Activated T-cell treated with anti-CD3 and anti-CD28 coated beads, Interleukin-2, amount 50 U/mL, for 1 hour (primary cell): ENCODE measurements around the gene AADACL4.
A peak's percentile ranks its signal among the peaks of the same experiment; 100 is the strongest.
"Not testable (repeated sequence)": the region's sequence is repeated elsewhere in the genome, so short reads cannot be mapped to it uniquely, and the experiment has no call there.

Experiments used
- DNase-seq: peaks from one replicate; pipeline ENCODE4 v3.0.0-alpha.2; 2020

AADACL4 gene

DNA sequence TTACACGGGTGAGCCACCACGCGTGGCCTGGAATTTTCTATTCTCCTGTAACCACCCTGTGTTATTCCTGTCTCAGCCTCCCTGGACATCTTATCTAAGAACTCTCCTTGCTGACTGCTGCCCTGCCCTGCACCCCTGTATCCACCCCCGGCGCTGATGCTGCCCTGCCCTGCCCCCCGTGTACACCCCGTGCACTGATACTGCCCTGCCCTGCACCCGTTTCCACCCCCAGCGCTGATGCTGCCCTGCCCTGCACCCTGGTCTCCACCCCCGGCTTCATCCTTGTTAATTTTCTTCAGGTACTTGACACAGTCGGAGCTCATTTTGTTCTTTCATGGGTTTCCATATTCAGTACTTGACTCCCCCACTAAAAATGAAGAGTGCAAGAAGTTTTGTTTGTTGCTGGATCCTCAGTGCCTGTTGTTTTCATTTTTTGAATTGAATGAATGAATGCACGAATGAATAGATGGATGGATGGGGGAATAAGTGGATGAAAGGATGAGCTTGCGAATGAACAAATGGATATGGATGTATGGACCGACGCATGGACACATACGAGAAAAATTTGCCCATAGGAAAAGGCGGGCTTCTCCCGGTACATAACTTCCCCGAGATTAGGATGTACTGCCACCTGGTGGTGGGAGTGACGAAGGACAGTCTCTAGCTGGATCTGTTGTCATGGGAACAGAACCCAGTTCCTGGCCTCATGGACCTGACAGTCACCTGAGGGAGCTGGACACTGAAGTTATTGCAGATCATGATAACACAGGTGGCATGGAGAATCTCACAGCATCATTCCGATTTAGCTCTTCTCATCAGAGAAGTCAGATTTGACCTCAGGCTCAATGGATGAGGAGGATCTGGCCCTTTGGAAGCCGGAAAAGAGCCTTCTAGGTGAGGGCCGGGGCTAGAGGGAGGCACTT lies 14.9 kb downstream of the AADACL4 start:
- peak; percentile 68 for DNase-seq

DNA sequence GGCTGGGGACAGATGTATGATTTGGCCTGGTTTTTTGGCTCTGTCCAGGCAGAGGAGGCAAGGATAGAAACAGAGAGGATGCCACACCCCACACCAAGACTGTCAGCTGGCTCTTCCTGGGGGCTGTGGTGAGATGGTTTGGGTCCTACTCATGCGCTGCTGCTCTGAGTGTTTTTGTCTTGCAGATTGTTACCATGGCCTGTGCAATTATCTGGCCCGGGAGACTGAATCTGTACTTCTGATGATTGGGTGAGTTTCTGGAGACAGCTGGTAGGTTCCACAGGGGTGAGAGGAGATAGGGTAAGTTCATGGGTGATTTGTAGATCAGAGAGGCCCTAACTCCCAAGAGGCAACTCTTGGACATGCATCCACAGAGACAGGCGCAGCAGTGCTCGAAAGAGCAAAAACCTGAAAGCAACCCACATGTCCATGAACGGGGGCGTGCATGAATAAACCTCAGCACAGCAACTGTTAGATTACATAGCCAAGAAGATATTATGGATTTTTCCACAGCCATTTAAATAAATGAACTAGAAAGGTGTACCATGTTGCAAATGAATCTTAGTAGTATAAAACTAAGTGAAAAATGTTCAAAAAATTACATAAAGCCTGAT lies 17.8 kb downstream of the AADACL4 start:
- DNase-seq: no peak

DNA sequence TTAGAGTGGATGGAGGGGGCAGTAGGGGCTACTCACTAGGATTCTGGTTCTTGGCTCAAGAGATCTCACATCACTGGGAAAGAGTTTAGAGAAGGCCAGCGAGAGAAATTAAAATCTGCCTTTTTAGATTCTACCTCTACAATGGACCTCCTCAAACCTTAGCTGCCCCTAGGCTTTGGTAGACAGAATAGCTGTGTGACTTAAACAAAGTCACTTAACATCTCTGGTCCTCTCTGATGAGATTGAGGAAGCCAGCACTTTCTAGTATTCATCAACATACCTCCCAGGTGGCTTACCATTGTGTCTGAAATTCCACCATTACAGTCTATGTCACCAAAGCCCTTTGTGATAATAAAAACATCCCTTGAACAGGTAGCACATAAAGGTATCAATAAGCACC lies 18.7 kb downstream of the AADACL4 start:
- DNase-seq: no peak

GRCh38 chr1:12665511-12665910 lies 21.6 kb downstream of the AADACL4 start:
- DNase-seq: no peak

DNA sequence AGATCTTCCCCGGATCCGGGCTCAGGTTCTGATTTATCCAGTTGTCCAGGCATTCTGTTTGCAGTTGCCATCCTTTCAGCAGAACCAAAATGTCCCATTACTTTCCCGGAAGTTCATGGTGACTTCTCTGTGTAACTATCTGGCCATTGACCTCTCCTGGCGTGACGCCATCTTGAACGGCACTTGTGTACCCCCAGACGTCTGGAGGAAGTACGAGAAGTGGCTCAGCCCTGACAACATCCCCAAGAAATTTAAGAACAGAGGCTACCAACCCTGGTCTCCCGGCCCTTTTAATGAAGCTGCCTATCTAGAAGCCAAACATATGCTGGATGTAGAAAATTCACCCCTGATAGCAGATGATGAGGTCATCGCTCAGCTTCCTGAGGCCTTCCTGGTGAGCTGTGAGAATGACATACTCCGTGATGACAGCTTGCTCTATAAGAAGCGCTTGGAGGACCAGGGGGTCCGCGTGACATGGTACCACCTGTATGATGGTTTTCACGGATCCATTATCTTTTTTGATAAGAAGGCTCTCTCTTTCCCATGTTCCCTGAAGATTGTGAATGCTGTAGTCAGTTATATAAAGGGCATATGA lies 22.4 kb downstream of the AADACL4 start:
- no peak for DNase-seq

DNA sequence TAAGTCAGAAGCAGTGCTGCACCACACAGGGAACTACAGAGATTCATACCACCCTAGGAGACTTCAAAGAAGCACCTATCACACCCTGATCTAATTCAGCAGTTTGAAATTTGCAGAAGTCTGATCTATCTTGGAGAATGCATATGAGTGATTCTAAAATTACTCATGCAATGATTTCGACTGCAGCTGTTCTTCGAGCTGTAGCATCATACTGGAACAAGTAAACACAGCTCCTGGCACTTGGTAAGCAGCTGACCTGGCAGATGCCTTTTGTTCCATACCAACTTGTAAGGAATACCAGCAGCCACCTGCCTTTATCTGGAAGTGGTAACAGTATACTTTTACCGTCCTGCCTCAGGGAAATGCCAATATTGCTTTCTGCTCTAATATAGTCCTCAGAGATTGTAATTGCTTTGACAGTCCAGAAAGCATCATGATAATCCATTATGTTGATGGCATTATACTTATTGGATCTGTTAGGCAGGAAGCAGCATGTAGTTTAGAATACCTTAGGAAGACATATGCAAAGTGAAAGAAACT lies 25.7 kb downstream of the AADACL4 start:
- DNase-seq: no peak

DNA sequence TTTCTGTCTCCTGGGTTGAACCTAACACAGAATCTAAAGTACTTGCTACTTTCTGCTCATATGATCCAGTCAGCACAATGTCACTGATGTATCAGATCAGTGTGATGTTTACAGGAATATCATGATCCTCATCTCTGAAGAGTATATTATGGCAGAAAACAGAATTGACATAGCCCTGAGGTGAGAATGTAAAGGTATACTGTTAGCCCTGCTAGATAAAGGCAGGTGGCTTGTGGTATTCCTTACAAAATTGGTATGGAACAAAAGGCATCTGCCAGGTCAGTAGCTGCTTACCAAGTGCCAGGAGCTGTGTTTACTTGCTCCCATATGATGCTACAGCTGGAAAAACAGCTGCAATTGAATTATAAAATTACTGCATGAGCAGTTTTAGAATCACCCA lies 30.5 kb downstream of the AADACL4 start:
- DNase-seq: no peak

DNA sequence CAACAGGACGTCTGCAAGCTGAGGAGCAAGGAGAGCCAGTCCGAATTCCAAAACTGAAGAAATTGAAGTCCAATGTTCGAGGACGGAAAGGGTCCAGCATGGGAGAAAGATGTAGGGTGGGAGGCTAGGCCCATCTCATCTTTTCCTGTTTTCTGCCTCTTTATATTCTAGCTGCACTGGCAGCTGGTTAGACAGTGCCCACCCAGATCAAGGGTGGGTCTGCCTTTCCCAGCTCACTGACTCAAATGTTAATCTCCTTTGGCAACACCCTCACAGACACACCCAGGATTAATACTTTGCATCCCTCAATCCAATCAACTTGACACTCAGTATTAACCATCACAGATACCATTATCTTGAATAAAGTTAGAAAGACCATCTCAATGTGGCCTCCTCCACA lies 32.2 kb downstream of the AADACL4 start:
- DNase-seq: not testable (repeated sequence)

GRCh38 chr1:12677565-12677964 lies 33.7 kb downstream of the AADACL4 start:
- no peak for DNase-seq

DNA sequence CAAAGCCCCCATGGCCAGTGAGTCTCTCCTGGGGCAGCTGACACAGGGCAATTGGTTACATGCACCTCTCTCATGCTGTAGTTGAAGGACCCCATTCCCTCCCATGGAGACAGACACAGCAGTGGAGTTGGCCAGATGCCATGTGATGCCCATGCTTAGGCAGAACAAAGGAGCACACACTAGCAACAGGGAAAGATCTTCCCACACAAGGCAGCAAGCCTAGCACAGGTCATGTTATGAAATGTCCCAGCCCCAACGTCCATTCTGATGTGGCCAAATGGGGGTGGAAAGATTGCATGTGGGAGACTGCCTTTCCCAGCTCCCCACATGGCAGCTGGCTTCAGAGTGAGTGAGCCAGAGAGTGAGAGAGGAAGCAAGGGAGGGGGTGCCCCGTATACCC lies 34.5 kb downstream of the AADACL4 start:
- no peak for DNase-seq

- no peak for DNase-seq
These were observed 34.9 kb downstream of the AADACL4 start for GRCh38 chr1:12678820-12679219.

DNA sequence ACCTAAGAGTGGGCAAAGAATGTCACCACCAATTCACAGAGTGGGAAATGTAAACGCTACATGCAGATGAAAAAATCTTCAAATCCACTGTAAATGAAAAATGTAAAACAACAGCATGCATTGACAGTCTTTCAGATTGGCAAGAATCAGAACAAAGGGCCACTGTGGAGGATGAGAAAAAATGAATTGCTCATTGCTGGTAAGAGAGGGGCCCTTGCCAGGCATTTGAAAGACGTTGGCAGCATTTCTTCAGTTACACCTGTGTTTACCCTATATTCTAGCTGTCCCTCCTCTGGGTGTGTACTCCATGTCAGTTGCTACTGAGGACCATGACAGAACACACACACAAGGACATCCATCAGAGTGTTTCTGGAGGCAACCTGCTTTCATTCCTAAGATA lies 46.3 kb downstream of the AADACL4 start:
- no peak for DNase-seq

- no peak for DNase-seq
These were observed 49.3 kb downstream of the AADACL4 start for GRCh38 chr1:12692967-12693782.

DNA sequence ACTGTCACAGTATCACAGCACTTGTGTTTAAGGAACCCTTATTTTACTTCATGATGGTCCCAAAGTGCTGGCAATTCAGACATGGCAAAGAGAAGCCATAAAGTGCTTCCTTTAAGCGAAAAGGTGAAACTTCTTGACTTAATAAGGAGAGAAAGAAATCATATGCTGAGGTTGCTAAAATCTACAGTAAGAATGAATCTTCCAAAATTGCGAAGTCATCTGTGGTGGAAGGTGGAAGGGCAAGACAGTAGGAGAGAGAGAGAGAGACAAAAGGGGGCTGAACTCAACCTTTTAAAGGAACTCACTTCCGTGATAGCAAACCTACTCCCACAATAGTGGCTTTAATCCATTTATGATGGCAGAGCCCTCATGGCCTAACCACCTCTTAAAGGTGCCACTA lies 52.8 kb downstream of the AADACL4 start:
- no peak for DNase-seq

DNA sequence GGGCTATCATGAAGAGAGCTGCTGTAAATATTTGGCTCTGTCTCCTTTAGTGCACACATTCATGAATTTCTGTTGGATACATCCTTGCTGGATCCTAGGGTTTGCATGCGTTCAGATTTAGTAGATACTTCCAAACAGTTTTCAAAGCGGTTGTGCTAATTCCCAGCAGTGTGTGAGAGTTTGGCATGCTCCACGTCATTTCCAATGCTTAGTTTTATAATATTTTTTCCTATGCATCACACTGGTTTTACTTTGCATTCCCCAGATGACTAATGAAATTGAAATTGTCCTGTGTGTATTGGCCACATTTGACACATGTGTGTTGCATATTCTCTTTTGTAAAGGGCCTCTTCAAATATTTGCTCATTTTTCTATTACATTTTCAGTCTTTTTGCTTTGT lies 53.5 kb downstream of the AADACL4 start:
- no peak for DNase-seq

GRCh38 chr1:12703821-12704451 lies 60.1 kb downstream of the AADACL4 start:
- no peak for DNase-seq

DNA sequence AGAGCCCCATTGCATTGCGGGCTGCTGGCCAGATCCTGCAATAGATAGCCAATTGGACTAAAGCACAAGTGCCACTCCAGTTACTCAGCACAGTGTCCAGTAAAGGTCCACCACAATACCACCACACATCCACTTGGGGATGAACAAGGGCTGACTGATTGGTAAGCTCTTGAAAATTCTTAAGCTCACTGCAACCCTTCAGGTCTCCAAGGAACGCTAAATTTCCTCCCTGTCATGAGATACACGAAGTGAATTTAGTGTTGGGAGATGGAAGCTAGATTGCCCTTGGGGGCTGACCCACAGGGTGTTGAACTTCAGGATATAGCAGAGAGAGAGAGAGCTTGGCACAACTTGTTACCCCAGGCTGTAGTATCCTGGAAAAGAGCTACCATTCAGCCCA lies 62.2 kb downstream of the AADACL4 start:
- DNase-seq: no peak

- no peak for DNase-seq
These were observed 64.7 kb downstream of the AADACL4 start for GRCh38 chr1:12708396-12709090.

DNA sequence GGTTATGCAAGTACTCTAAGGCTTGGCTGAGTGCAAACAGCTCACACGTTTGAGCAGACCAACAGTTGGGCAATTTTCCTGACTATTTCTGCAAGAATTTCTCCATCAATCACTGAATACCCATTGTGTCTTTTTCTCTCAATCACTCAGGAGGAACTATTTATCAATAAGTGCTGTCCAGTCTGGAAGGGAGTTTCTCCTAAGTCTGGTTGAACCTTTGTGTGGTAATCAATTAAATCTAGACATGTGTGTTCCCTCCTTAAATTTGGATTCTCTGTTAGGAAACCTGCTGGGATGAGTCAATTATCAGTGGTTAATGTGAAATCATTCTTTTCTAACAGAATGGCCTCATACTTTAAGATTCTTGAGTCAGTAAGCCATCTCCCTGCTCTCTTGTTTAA lies 65.2 kb downstream of the AADACL4 start:
- no peak for DNase-seq

- DNase-seq: no peak
These were observed 65.8 kb downstream of the AADACL4 start for GRCh38 chr1:12709696-12710095.

- no peak for DNase-seq
These were observed 67.7 kb downstream of the AADACL4 start for GRCh38 chr1:12711536-12711935.

- no peak for DNase-seq
These were observed 68.2 kb downstream of the AADACL4 start for GRCh38 chr1:12712076-12712475.
